GM10266 (cell line): Measurements from ENCODE around the gene LRRC15.

Source experiments
- DNase-seq: peaks from one replicate; pipeline ENCODE4 v3.0.0; 2012; ENCODE audit errors: extremely low spot score
- TF ChIP-seq, protein P1 (sequence below): IDR thresholded peaks from 2 replicates; pipeline ENCODE4 v1.5.1; 2012; ENCODE audit warnings: mild to moderate bottlenecking, low read depth; ENCODE audit not compliant: control insufficient read depth, insufficient read depth; ENCODE audit errors: missing control alignments

LRRC15 gene

DNA sequence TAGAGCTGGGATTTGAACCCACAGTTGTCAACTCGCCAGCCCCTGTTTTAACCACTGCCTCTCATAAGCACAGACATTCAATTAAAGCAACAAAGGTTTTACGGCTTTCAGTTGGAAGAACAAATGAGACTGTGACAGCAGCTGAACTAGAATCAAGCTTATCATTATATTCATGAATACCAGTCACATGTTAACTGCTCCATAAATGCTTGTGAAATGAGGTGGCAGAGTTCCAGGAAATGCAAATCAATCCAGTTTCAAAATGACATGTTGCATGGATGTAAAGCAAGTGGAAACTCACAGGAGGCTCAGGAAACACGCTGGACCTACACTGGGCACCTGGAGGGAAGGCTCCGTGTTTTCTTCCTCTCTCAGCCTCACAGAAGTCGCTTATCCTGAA lies 25.7 kb upstream of the LRRC15 start:
- DNase-seq, result no peak
- TF ChIP-seq, protein P1, sequence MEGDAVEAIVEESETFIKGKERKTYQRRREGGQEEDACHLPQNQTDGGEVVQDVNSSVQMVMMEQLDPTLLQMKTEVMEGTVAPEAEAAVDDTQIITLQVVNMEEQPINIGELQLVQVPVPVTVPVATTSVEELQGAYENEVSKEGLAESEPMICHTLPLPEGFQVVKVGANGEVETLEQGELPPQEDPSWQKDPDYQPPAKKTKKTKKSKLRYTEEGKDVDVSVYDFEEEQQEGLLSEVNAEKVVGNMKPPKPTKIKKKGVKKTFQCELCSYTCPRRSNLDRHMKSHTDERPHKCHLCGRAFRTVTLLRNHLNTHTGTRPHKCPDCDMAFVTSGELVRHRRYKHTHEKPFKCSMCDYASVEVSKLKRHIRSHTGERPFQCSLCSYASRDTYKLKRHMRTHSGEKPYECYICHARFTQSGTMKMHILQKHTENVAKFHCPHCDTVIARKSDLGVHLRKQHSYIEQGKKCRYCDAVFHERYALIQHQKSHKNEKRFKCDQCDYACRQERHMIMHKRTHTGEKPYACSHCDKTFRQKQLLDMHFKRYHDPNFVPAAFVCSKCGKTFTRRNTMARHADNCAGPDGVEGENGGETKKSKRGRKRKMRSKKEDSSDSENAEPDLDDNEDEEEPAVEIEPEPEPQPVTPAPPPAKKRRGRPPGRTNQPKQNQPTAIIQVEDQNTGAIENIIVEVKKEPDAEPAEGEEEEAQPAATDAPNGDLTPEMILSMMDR, result no peak

GRCh38 chr3:194392576-194392975 lies 23.0 kb upstream of the LRRC15 start:
- DNase-seq, result no peak
- TF ChIP-seq, protein P1, result no peak

DNA sequence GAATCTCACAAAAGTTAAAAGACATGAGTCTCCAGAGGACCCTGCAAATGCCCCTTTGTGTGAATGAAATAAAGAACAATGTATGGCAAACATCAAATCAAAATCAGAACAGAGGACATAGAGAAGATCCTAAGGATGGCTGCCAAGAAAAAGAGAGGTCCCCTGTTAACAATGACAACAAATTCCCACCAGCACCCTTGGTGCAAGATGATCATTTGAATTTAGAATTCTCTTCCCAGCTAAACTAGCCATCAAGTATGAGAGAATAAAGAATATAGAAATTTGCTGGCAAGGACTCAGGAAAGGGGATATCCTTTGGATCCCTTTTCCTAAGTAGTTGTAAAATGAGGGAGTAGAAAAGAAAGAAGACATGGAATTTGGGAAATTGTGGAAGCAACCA lies 21.3 kb upstream of the LRRC15 start:
- TF ChIP-seq, protein P1, result no peak
- no peak for DNase-seq

GRCh38 chr3:194389269-194389668 lies 19.7 kb upstream of the LRRC15 start:
- DNase-seq, result no peak
- TF ChIP-seq, protein P1, result no peak

DNA sequence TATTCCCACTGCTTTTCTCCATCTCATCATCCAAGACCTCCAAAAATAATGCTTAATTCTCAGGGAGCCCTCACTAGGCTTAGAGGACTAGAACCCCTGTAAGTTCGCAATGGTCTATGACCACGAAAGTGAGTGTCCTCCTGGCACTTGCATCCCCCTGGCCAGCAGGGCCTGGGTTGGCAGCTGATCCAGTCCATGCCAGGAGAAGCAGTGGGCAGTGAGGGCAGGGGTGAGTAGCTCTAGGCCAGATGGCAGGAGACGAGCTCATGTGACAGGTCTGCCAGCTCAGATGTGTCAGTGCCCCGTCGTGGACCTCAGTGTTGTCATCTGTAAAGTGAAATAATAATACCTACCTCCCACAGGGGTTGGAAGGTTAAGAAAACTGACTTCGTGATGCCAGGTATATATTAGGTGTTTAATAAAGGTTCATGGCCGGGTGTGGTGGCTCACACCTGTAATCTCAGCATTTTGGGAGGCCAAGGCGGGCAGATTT lies 18.4 kb upstream of the LRRC15 start:
- DNase-seq, result no peak
- TF ChIP-seq, protein P1, result no peak

- TF ChIP-seq, protein P1, result no peak
- no peak for DNase-seq
These were observed 17.7 kb upstream of the LRRC15 start for GRCh38 chr3:194387276-194387675.

GRCh38 chr3:194386648-194387047 lies 17.1 kb upstream of the LRRC15 start:
- no peak for DNase-seq
- TF ChIP-seq, protein P1, result no peak
